ENCODE results near the gene AKAP13.

DNA sequence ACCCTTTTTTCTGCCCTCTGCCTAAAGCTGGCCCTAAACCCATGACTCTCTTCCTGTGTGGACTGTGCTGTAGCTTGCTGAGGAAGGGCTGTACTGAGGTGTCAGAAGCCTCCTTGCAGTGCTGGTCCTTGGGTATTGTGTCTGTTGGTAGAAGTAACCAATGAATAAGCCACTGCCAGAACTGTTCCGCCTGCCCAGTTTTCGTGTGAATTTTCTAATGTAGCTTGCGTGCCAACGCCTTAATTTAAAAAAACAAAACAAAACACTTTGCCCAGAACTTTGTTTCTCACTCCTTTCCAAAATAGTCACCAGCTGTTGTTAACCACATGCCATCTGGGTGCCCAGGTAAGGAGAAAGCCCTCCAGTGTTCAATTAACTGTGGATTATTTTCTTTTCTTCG is 312.5 kb downstream of the AKAP13 start:
- TF ChIP-seq, protein P1, sequence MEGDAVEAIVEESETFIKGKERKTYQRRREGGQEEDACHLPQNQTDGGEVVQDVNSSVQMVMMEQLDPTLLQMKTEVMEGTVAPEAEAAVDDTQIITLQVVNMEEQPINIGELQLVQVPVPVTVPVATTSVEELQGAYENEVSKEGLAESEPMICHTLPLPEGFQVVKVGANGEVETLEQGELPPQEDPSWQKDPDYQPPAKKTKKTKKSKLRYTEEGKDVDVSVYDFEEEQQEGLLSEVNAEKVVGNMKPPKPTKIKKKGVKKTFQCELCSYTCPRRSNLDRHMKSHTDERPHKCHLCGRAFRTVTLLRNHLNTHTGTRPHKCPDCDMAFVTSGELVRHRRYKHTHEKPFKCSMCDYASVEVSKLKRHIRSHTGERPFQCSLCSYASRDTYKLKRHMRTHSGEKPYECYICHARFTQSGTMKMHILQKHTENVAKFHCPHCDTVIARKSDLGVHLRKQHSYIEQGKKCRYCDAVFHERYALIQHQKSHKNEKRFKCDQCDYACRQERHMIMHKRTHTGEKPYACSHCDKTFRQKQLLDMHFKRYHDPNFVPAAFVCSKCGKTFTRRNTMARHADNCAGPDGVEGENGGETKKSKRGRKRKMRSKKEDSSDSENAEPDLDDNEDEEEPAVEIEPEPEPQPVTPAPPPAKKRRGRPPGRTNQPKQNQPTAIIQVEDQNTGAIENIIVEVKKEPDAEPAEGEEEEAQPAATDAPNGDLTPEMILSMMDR (IDR thresholded peaks at IDR 0.05), result no peak
- TF ChIP-seq EZH2 (IDR thresholded peaks at IDR 0.05; ENCODE audit: borderline replicate concordance, insufficient read depth, low read depth, low read length, poor library complexity, severe bottlenecking), result no peak

All from B cell (primary cell).